ENCODE measurements around the gene CRLF1.

GRCh38 chr19:18651300-18651699 lies 44.7 kb upstream of the CRLF1 start:
- TF ChIP-seq POLR2AphosphoS5 (IDR thresholded peaks at IDR 0.05; ENCODE audit: low read depth, low read length) (no peak), TAF1 (IDR thresholded peaks at IDR 0.05; ENCODE audit: borderline replicate concordance, low read depth, low read length) (no peak), POLR2A (IDR thresholded peaks at IDR 0.05; ENCODE audit: low read depth, low read length) (no peak)
